HS-5 (cell line): ENCODE measurements around the gene TLX1.

Experiments used
- DNase-seq: peaks from one replicate; pipeline ENCODE4 v3.0.0-alpha.2; 2012; ENCODE audit warnings: low read depth

TLX1 gene

GRCh38 chr10:101130984-101131961, at the start of gene TLX1:
Gene TLX1, plus strand, starts transcription at chr10:101131300. Its CDS starts 242 bp downstream, at chr10:101131542.
- DNase-seq, result no peak

GRCh38 chr10:101085846-101086245, 45.3 kb upstream of the TLX1 start:
- DNase-seq, result no peak

GRCh38 chr10:101087376-101087775, 43.7 kb upstream of the TLX1 start:
- no peak for DNase-seq

GRCh38 chr10:101087965-101088364, 43.1 kb upstream of the TLX1 start:
- no peak for DNase-seq

- no peak for DNase-seq
These were observed 41.4 kb upstream of the TLX1 start for GRCh38 chr10:101089520-101090299.

GRCh38 chr10:101090597-101090996, 40.5 kb upstream of the TLX1 start:
- no peak for DNase-seq

GRCh38 chr10:101091546-101092290, 39.4 kb upstream of the TLX1 start:
- no peak for DNase-seq

- DNase-seq, result no peak
These were observed 38.2 kb upstream of the TLX1 start for GRCh38 chr10:101092881-101093354.

GRCh38 chr10:101094121-101094879, 36.8 kb upstream of the TLX1 start:
- DNase-seq, result no peak

GRCh38 chr10:101095004-101095403, 36.1 kb upstream of the TLX1 start:
- DNase-seq, result no peak

GRCh38 chr10:101095550-101096213, 35.4 kb upstream of the TLX1 start:
- peak; percentile 35 for DNase-seq

GRCh38 chr10:101096378-101096777, 34.7 kb upstream of the TLX1 start:
- DNase-seq, result no peak

GRCh38 chr10:101097881-101098280, 33.2 kb upstream of the TLX1 start:
- DNase-seq, result no peak

GRCh38 chr10:101099901-101100300, 31.2 kb upstream of the TLX1 start:
- DNase-seq, result no peak

GRCh38 chr10:101101372-101101881, 29.7 kb upstream of the TLX1 start:
- no peak for DNase-seq

- DNase-seq, result no peak
These were observed 27.7 kb upstream of the TLX1 start for GRCh38 chr10:101103430-101103829.

- no peak for DNase-seq
These were observed 24.7 kb upstream of the TLX1 start for GRCh38 chr10:101106351-101106750.

- no peak for DNase-seq
These were observed 23.3 kb upstream of the TLX1 start for GRCh38 chr10:101107771-101108170.

- no peak for DNase-seq
These were observed 20.1 kb upstream of the TLX1 start for GRCh38 chr10:101110856-101111523.

GRCh38 chr10:101111547-101111946, 19.6 kb upstream of the TLX1 start:
- no peak for DNase-seq
